Ishikawa (cell line): Measurements from ENCODE around the gene HHIP.

Source experiments
- EP300 ChIP-seq: IDR thresholded peaks from 2 replicates; pipeline ENCODE4 v1.6.1; 2012; ENCODE audit warnings: borderline replicate concordance
- MAX ChIP-seq: IDR thresholded peaks from 2 replicates; pipeline ENCODE4 v1.6.1; 2012
- REST ChIP-seq: IDR thresholded peaks from 2 replicates; pipeline ENCODE4 v1.6.1; 2012; ENCODE audit warnings: low read depth, mild to moderate bottlenecking
- TAF1 ChIP-seq: IDR thresholded peaks from 2 replicates; pipeline ENCODE4 v1.6.1; 2012; ENCODE audit warnings: low read depth, mild to moderate bottlenecking
- TEAD4 ChIP-seq: IDR thresholded peaks from 2 replicates; pipeline ENCODE4 v1.6.1; 2012
- USF1 ChIP-seq: IDR thresholded peaks from 2 replicates; pipeline ENCODE4 v1.6.1; 2012

- no peak for TF ChIP-seq TEAD4
- TF ChIP-seq REST, result no peak
- no peak for TF ChIP-seq EP300
- no peak for TF ChIP-seq MAX
- TF ChIP-seq TAF1, result no peak
- no peak for TF ChIP-seq USF1
Observed at GRCh38 chr4:144715230-144715629, 69.3 kb downstream of the HHIP start.
